Measurements from ENCODE around the gene WDR72.

DNA sequence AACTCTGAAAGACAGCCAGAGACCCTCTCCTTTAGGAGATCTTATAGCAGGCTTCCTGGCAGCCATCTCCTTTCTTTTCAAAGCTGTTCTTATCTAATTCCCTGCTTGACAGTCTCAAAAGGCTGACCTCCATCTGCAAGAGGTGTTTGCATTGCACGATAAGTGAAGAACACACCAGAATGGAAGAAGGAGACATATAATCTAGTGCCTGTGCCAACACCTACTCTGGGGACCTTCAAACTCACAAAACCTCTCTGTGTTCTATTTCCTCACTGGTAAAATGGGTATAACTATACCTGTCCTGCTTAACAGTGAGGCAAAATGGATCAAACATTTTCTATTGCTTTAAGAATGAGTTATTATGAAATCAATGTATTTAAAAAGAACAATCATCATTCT lies 65.0 kb downstream of the WDR72 start:
- TF ChIP-seq, protein P1, sequence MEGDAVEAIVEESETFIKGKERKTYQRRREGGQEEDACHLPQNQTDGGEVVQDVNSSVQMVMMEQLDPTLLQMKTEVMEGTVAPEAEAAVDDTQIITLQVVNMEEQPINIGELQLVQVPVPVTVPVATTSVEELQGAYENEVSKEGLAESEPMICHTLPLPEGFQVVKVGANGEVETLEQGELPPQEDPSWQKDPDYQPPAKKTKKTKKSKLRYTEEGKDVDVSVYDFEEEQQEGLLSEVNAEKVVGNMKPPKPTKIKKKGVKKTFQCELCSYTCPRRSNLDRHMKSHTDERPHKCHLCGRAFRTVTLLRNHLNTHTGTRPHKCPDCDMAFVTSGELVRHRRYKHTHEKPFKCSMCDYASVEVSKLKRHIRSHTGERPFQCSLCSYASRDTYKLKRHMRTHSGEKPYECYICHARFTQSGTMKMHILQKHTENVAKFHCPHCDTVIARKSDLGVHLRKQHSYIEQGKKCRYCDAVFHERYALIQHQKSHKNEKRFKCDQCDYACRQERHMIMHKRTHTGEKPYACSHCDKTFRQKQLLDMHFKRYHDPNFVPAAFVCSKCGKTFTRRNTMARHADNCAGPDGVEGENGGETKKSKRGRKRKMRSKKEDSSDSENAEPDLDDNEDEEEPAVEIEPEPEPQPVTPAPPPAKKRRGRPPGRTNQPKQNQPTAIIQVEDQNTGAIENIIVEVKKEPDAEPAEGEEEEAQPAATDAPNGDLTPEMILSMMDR (conservative IDR thresholded peaks at IDR 0.05; ENCODE audit: low read length): no peak
- no peak for TF ChIP-seq EZH2phosphoT487 (IDR thresholded peaks at IDR 0.05; ENCODE audit: borderline replicate concordance, low read depth, low read length)
